Spinal cord (tissue), 10 donors: ENCODE measurements around the gene FECH. TPM values are rescaled to one million over a fixed set of nuclear protein-coding genes. Genes with fewer than 3 reads are reported as not detected.
A peak's percentile ranks its signal among the peaks of the same experiment; 100 is the strongest.
"Not testable (repeated sequence)": the region's sequence is repeated elsewhere in the genome, so short reads cannot be mapped to it uniquely, and the experiment has no call there.

Experiments used
- DNase-seq, 6 donors: peaks; one replicate each; pipeline versions ENCODE4 v3.0.0 to v3.0.0-alpha.2; 2013 to 2015; ENCODE audit warnings: low spot score in 6 of 6, low read depth in 4 of 6
- H3K27ac ChIP-seq: one replicate; pipeline ENCODE4 v1.5.1; 2013; ENCODE audit warnings: low read depth, low read length, control low read depth
- H3K27me3 ChIP-seq: one replicate; pipeline ENCODE4 v1.6.1; 2013; ENCODE audit warnings: low read length; ENCODE audit not compliant: control insufficient read depth, insufficient read depth
- H3K36me3 ChIP-seq: one replicate; pipeline ENCODE4 v1.6.1; 2013; ENCODE audit warnings: low read length; ENCODE audit not compliant: control insufficient read depth, insufficient read depth
- H3K4me1 ChIP-seq: one replicate; pipeline ENCODE4 v1.6.1; 2013; ENCODE audit warnings: low read length; ENCODE audit not compliant: control insufficient read depth, insufficient read depth
- H3K4me3 ChIP-seq: one replicate; pipeline ENCODE4 v1.5.1; 2013; ENCODE audit warnings: low read depth, low read length, control low read depth
- H3K9me3 ChIP-seq: one replicate; pipeline ENCODE4 v1.6.1; 2013; ENCODE audit warnings: low read length; ENCODE audit not compliant: control insufficient read depth, insufficient read depth
- WGBS: methylation state at CpG from one replicate; pipeline ENCODE4 v1.1.5; 2013; ENCODE audit warnings: missing lambda C conversion rate; ENCODE audit not compliant: insufficient coverage; 5-methylcytosine and 5-hydroxymethylcytosine counted together
- polyA plus RNA-seq, 2 donors: library from polyadenylated mRNA; unstranded; fragments of 120-200 nt; gene quantifications; one replicate each; pipeline ENCODE4 v1.2.1, GENCODE V29; 2013; ENCODE audit not compliant: insufficient read length in 2 of 2
- total RNA-seq, 2 donors: library from RNA; depleted of rRNA in 1 of 2; stranded (reverse); fragments of 120-200 nt in 1 of 2; fragments of >200 nt in 1 of 2; gene quantifications; one replicate each; pipeline versions ENCODE4 v1.2.3 to v1.2.4, GENCODE V29; 2013 to 2014
- donor health status: healthy.

FECH gene
- total and polyA plus RNA-seq, 4 donors: 27.4 to 65.6 (median 36.0) TPM

- WGBS: no CpG with 5 or more reads among the region's 3 CpGs
- Histone ChIP-seq H3K9me3 (no peaks in the 10 kb centered on the region), H3K27me3 (no peaks in the 10 kb centered on the region), H3K4me1 (peaks cover 1% of the 10 kb centered on the region), H3K36me3 (no peaks in the 10 kb centered on the region), H3K4me3 (no peak overlapping the region), H3K27ac (no peak overlapping the region)
- DNase-seq: no peak
Measured at GRCh38 chr18:57538614-57539013, 47.9 kb downstream of the FECH start.

GRCh38 chr18:57534511-57534909 is 52.0 kb downstream of the FECH start:
- DNase-seq: no peak
- Histone ChIP-seq H3K9me3 (no peaks in the 10 kb centered on the region), H3K27ac (no peak overlapping the region), H3K4me1 (peaks cover 6% of the 10 kb centered on the region), H3K36me3 (no peaks in the 10 kb centered on the region), H3K4me3 (no peak overlapping the region), H3K27me3 (no peaks in the 10 kb centered on the region)

GRCh38 chr18:57533868-57534510 is 52.5 kb downstream of the FECH start:
- no peak overlapping the region for H3K4me3 ChIP-seq
- no peaks in the 10 kb centered on the region for H3K9me3 ChIP-seq
- H3K36me3 ChIP-seq: no peaks in the 10 kb centered on the region
- H3K4me1 ChIP-seq: peaks cover 6% of the 10 kb centered on the region
- H3K27me3 ChIP-seq: no peaks in the 10 kb centered on the region
- DNase-seq: no peak
- H3K27ac ChIP-seq: no peak overlapping the region
- WGBS: 33% methylated on average over 3 of the region's 4 CpGs

GRCh38 chr18:57533006-57533867 is 53.3 kb downstream of the FECH start:
- WGBS: 36% methylated on average over 15 of the region's 16 CpGs

GRCh38 chr18:57529151-57529550 is 57.4 kb downstream of the FECH start:
- H3K4me3 ChIP-seq: no peak overlapping the region
- H3K36me3 ChIP-seq: no peaks in the 10 kb centered on the region
- H3K27ac ChIP-seq: no peak overlapping the region
- 85% methylated on average over 6 of the region's 7 CpGs for WGBS
- no peaks in the 10 kb centered on the region for H3K27me3 ChIP-seq
- peaks cover 6% of the 10 kb centered on the region for H3K4me1 ChIP-seq
- DNase-seq: no peak
- peaks cover 4% of the 10 kb centered on the region for H3K9me3 ChIP-seq

More at GRCh38 chr18:57533006-57533867, 53.3 kb downstream of the FECH start:
- peak in 1 of 6 donors; percentile 23 for DNase-seq
- Histone ChIP-seq H3K36me3 (no peaks in the 10 kb centered on the region), H3K27me3 (no peaks in the 10 kb centered on the region), H3K9me3 (no peaks in the 10 kb centered on the region), H3K27ac (no peak overlapping the region), H3K4me1 (peaks cover 6% of the 10 kb centered on the region), H3K4me3 (no peak overlapping the region)

GRCh38 chr18:57527556-57528229 is 58.8 kb downstream of the FECH start:
- peak in 1 of 6 donors; percentile 57 for DNase-seq
- Histone ChIP-seq H3K36me3 (no peaks in the 10 kb centered on the region), H3K4me3 (no peak overlapping the region), H3K4me1 (no peaks in the 10 kb centered on the region), H3K9me3 (peaks cover 4% of the 10 kb centered on the region), H3K27ac (no peak overlapping the region), H3K27me3 (no peaks in the 10 kb centered on the region)
- 53% methylated on average over 9 of the region's 13 CpGs for WGBS

GRCh38 chr18:57523171-57523956 is 63.1 kb downstream of the FECH start:
- peaks cover 4% of the 10 kb centered on the region for H3K9me3 ChIP-seq
- no peak for DNase-seq
- H3K36me3 ChIP-seq: no peaks in the 10 kb centered on the region
- H3K27me3 ChIP-seq: no peaks in the 10 kb centered on the region
- H3K4me3 ChIP-seq: no peak overlapping the region
- no peaks in the 10 kb centered on the region for H3K4me1 ChIP-seq
- no peak overlapping the region for H3K27ac ChIP-seq
- 83% methylated on average over 2 of the region's 11 CpGs for WGBS

GRCh38 chr18:57522348-57522747 is 64.2 kb downstream of the FECH start:
- H3K36me3 ChIP-seq, H3K9me3 ChIP-seq, DNase-seq, H3K27ac ChIP-seq, H3K4me1 ChIP-seq, H3K27me3 ChIP-seq, H3K4me3 ChIP-seq: not testable (repeated sequence)

GRCh38 chr18:57519668-57520424 is 66.7 kb downstream of the FECH start:
- H3K36me3 ChIP-seq: no peaks in the 10 kb centered on the region
- DNase-seq: no peak
- no peaks in the 10 kb centered on the region for H3K4me1 ChIP-seq
- 75% methylated on average over 2 of the region's 7 CpGs for WGBS
- H3K27me3 ChIP-seq: no peaks in the 10 kb centered on the region
- peaks cover under 1% of the 10 kb centered on the region for H3K9me3 ChIP-seq
- H3K4me3 ChIP-seq: no peak overlapping the region
- H3K27ac ChIP-seq: no peak overlapping the region
